HUES48 (cell line): ENCODE results near the gene SYT12.

ENCODE experiments used
- H3K27ac ChIP-seq: one replicate; pipeline ENCODE4 v1.7.0; 2013; ENCODE audit warnings: low read depth, low read length, inconsistent platforms
- H3K27me3 ChIP-seq: 2 replicates; pipeline ENCODE4 v1.6.1; 2013; ENCODE audit warnings: mild to moderate bottlenecking, low read length; ENCODE audit not compliant: control insufficient read depth, insufficient read depth
- H3K36me3 ChIP-seq: 2 replicates; pipeline ENCODE4 v1.6.1; 2013; ENCODE audit warnings: low read length; ENCODE audit not compliant: control insufficient read depth, insufficient read depth
- H3K4me1 ChIP-seq: 2 replicates; pipeline ENCODE4 v1.6.1; 2013; ENCODE audit warnings: mild to moderate bottlenecking, low read length; ENCODE audit not compliant: control insufficient read depth, insufficient read depth
- H3K4me3 ChIP-seq: 2 replicates; pipeline ENCODE4 v1.5.1; 2013; ENCODE audit warnings: mild to moderate bottlenecking, low read depth, low read length
- H3K9ac ChIP-seq: 2 replicates; pipeline ENCODE4 v1.6.1; 2013; ENCODE audit warnings: mild to moderate bottlenecking, low read depth, low read length, moderate library complexity
- H3K9me3 ChIP-seq: 2 replicates; pipeline ENCODE4 v1.6.1; 2013; ENCODE audit warnings: low read length; ENCODE audit not compliant: control insufficient read depth, insufficient read depth

SYT12 gene, protein sequence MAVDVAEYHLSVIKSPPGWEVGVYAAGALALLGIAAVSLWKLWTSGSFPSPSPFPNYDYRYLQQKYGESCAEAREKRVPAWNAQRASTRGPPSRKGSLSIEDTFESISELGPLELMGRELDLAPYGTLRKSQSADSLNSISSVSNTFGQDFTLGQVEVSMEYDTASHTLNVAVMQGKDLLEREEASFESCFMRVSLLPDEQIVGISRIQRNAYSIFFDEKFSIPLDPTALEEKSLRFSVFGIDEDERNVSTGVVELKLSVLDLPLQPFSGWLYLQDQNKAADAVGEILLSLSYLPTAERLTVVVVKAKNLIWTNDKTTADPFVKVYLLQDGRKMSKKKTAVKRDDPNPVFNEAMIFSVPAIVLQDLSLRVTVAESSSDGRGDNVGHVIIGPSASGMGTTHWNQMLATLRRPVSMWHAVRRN

DNA sequence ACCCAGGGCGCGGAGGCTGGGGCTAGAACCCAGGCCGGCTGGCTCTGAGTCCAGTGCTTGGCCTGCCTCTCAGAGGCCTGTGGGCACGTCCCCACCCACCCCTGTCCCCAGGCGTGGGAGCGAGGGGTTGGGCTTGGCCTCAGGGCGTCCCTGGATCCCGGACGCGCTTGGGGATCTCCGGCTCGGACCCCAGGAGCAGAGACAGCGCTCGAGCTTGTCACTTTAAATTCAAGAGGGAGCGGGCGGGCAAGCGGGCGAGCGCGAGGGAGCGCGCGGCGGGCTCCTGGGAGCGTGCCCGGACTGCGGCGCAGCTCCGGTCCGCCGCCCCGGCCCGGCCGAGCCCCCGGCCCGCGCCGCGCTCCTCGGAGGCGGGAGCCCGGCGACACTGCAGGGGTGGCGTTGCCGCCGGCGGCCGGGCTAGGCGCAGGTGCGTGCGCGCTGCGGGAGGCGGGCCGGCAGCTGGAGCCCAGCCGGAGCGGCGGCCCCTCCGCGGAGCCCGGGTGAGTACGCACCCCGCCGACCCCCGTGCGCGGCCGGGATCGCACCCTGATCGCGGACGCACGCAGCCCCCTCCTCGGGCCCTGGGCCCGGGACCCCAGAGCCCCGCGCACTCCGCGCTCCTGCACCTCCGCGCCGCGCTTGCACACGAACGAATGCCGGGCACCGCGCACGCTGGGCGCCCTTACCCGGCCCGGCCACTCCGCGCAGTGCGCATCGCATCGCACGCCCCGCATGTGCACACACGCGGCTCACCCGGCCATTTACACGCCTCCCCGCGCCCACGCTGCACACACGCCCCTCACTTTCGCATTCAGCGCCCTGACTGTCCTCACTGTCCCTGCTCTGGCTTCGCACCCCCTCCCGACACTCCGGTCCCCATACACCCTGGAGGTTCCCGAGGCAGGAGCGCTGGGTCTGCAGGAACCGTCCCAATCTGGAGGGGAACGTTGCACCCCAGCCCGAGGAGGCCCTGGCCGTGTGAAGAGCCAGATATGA lies at the start of gene SYT12:
TSS of gene SYT12 (plus strand) at position 174 of the 996 bp plus-strand sequence. CDS start 7,011 bp downstream, outside the sequence.
- peaks cover 39% of the 10 kb centered on the region for H3K27me3 ChIP-seq
- H3K27ac ChIP-seq, result no peak within 1 kb of the TSS
- H3K9me3 ChIP-seq, result no peaks in the 10 kb centered on the region
- H3K36me3 ChIP-seq, result no peaks in the 10 kb centered on the region
- H3K9ac ChIP-seq, result no peak within 1 kb of the TSS
- peak within 1 kb of the TSS; percentile 61 for H3K4me3 ChIP-seq
- peaks cover 5% of the 10 kb centered on the region; the same call in 1 of the 2 replicates for H3K4me1 ChIP-seq

DNA sequence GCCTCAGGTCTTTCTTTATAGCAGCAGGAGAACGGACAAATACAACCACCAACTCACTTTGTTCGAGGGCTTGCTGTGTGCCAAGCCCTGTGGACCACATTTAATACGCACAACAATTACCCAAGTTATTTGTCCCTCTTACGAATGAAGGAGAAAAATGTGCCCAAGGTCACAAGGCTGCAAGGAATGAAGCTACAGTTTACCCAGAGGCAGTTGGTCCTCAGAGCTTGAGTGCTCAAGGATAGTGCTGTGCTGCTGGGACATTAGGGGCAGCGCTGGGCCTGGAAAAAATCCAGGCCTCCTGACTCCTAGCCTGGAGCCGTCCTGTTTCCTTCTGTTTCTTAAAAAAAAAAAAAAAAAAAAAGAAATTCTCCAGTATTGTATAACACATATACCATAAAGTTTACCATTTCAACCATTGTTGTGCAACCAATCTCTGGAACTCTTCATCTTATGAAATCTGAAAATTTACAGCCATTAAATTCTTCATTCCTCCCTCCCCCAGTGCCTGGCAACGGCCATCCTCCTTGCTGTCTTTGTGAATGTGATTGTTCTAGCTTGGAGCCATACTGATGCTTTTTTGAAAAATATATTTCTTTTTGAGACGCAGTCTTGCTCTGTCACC lies 48.9 kb upstream of the SYT12 start:
- Histone ChIP-seq H3K4me1 (0 out of 2 replicates have a peak, but pooled peaks cover 5% of the 10 kb centered on the region), H3K9me3 (no peaks in the 10 kb centered on the region), H3K27ac (no peak overlapping the region)

DNA sequence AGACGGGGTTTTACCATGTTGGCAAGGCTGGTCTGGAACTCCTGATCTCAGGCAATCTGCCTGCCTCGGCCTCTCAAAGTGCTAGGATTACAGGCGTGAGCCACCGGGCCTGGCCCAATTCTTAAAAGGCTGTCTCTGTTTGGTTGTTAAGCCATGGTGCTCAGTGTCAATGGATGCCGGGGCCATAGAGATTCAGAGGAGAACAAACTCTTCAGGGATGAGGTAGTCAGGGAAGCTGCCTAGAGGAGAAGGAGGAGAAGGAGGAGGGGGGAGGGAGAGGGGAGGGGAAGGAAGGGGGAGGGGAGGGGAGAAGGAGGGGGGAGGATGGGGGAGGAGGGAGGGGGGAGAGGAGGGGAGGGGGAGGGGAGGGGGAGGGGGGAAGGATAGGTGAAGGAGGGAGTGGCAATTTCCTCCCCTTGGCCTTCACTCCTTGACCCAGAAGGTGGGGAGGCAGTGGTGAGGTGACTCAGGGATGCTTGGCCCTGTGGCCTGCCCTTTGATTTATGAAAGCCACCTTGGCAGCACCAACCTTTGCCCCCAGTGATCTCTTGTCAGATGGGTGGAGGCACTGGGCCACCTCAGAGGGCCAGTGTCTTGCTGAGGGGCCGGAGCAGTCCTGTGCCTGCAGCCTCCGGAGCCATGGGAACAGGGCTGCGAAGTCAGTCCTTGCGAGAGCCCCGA lies 48.1 kb upstream of the SYT12 start, which contains the start of gene C11orf86:
TSS of gene C11orf86 (plus strand) at position 581 of the 681 bp plus-strand sequence. CDS start at position 640, 59 bp downstream.
- Histone ChIP-seq H3K4me1 (0 out of 2 replicates have a peak, but pooled peaks cover 5% of the 10 kb centered on the region), H3K9ac (no peak within 1 kb of the TSS)

More for the DNA sequence above, 48.9 kb upstream of the SYT12 start:
- no peaks in the 10 kb centered on the region for H3K27me3 ChIP-seq
- no peak overlapping the region for H3K4me3 ChIP-seq
- H3K36me3 ChIP-seq, result no peaks in the 10 kb centered on the region
- H3K9ac ChIP-seq, result no peak overlapping the region

DNA sequence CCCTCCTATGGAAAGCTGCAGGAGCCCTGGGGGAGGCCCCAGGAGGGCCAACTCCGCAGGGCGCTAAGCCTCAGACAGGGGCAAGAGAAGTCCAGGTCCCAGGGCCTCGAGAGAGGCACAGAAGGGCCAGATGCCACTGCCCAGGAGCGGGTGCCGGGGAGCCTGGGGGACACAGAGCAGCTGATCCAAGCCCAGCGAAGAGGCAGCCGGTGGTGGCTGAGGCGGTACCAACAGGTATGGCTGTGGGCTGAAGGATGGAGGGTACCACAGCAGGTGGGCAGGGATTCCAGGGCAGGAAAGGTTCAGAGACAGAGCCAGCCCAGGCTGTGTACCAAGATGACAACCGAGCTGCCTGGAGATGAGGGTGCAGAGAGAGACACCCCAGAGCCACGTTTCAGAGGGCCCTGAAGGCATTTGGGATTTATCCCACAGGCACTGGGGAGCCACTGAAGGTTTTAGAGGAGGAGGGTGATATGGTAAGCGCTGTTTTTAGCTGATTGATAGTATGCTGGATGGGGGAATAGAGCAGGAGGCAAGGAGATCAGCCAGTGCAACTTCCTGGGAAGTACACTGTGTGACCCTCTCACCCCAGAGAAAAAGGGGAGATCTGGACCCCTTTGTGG lies 47.4 kb upstream of the SYT12 start:
- Histone ChIP-seq H3K4me3 (no peak overlapping the region), H3K27ac (no peak overlapping the region), H3K9me3 (peaks cover 2% of the 10 kb centered on the region; the same call in 1 of the 2 replicates), H3K9ac (no peak overlapping the region), H3K4me1 (0 out of 2 replicates have a peak, but pooled peaks cover 5% of the 10 kb centered on the region), H3K27me3 (no peaks in the 10 kb centered on the region), H3K36me3 (no peaks in the 10 kb centered on the region)

More for the DNA sequence above, 48.1 kb upstream of the SYT12 start, which contains the start of gene C11orf86:
- no peaks in the 10 kb centered on the region for H3K36me3 ChIP-seq
- no peak within 1 kb of the TSS for H3K27ac ChIP-seq
- H3K4me3 ChIP-seq, result no peak within 1 kb of the TSS
- peaks cover 2% of the 10 kb centered on the region; the same call in 1 of the 2 replicates for H3K9me3 ChIP-seq
- H3K27me3 ChIP-seq, result no peaks in the 10 kb centered on the region

DNA sequence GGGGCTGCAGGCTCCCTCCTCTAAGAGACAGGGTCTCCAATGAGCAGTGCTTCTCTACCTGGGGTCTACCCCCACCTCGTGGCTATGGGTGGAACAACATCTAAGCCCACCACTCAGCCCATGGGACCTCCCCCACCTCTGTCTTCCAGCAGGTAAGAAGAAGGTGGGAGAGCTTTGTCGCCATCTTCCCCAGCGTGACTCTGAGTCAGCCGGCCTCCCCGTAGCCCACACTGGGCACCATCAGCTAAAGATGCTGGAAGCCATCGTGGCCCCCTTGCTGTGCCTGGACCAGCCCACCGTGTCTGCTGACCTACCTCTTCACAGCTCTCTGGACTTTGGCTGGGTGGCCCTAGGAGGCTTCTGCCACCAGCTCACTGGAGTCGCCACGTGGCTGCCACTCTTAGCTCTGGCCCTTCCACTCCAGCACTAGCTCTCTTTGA lies 46.9 kb upstream of the SYT12 start:
- H3K36me3 ChIP-seq, result no peaks in the 10 kb centered on the region
- no peaks in the 10 kb centered on the region for H3K27me3 ChIP-seq
- no peak overlapping the region for H3K9ac ChIP-seq
- H3K9me3 ChIP-seq, result peaks cover 2% of the 10 kb centered on the region; the same call in 1 of the 2 replicates
- H3K4me1 ChIP-seq, result 0 out of 2 replicates have a peak, but pooled peaks cover 5% of the 10 kb centered on the region
- H3K4me3 ChIP-seq, result no peak overlapping the region
- H3K27ac ChIP-seq, result no peak overlapping the region

DNA sequence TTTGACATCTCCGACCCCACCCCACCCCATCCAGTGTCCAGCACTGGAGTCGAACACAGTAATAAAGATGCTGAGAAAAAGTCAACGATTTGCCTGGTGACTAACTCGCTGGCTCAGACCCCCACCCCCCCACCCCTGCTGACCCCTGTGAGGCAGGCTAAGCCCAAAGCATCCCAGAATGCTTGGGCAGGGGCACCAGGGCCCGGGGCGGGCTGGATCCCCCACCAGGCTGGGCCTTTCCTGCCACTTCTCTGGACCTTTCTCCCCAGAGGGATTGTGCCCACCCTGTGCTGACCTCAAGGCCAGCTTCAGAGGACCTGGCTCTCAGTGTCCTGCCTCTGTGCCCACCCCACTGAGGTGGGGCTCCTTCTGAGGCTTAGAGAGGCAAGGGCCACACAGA lies 46.0 kb upstream of the SYT12 start:
- Histone ChIP-seq H3K27ac (no peak overlapping the region), H3K36me3 (no peaks in the 10 kb centered on the region), H3K4me1 (0 out of 2 replicates have a peak, but pooled peaks cover 5% of the 10 kb centered on the region), H3K4me3 (no peak overlapping the region), H3K27me3 (no peaks in the 10 kb centered on the region), H3K9me3 (peaks cover 2% of the 10 kb centered on the region; the same call in 1 of the 2 replicates), H3K9ac (no peak overlapping the region)

DNA sequence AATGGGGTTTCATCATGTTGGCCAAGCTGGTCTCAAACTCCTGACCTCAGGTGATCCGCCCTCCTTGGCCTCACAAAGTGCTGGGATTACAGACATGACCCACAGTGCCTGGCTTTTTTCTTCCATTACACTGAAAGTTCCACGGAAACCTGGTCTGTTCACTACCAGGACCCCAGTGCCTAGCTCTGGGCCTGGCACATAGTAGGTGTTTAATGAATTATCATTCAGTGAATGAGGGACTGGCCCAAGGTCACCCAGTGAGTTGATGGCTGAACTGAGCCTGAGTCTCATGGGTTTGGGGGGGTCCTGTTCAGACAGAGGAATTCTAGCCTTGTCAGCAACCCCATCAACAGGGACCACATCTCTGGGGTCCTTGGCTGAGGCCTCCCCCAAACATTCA lies 44.7 kb upstream of the SYT12 start:
- H3K4me3 ChIP-seq, result no peak overlapping the region
- H3K36me3 ChIP-seq, result no peaks in the 10 kb centered on the region
- no peak overlapping the region for H3K9ac ChIP-seq
- H3K9me3 ChIP-seq, result peaks cover 2% of the 10 kb centered on the region; the same call in 1 of the 2 replicates
- no peak overlapping the region for H3K27ac ChIP-seq
- H3K27me3 ChIP-seq, result no peaks in the 10 kb centered on the region
- H3K4me1 ChIP-seq, result 0 out of 2 replicates have a peak, but pooled peaks cover 5% of the 10 kb centered on the region

DNA sequence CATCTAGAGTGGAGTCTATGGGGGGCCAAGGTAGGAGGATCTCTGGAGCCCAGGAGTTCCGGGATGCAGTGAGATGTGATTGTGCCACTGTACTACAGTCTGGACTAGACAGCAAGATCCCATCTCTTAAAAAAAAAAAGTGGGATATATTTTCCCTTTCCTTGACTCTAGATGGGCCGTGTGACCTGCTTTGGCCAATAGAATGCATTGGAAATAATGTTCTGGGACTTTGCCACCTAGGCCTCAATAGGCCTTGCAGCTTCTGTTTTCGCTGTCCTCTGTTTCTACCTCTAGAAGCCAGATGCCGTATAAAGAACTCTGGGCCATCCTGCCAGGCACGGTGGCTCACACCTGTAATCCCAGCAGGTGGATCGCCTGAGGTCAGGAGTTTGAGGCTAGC lies 44.2 kb upstream of the SYT12 start:
- Histone ChIP-seq H3K9me3 (peaks cover 2% of the 10 kb centered on the region; the same call in 1 of the 2 replicates), H3K4me3 (no peak overlapping the region), H3K9ac (no peak overlapping the region), H3K27me3 (no peaks in the 10 kb centered on the region), H3K27ac (no peak overlapping the region), H3K4me1 (0 out of 2 replicates have a peak, but pooled peaks cover 5% of the 10 kb centered on the region), H3K36me3 (no peaks in the 10 kb centered on the region)

DNA sequence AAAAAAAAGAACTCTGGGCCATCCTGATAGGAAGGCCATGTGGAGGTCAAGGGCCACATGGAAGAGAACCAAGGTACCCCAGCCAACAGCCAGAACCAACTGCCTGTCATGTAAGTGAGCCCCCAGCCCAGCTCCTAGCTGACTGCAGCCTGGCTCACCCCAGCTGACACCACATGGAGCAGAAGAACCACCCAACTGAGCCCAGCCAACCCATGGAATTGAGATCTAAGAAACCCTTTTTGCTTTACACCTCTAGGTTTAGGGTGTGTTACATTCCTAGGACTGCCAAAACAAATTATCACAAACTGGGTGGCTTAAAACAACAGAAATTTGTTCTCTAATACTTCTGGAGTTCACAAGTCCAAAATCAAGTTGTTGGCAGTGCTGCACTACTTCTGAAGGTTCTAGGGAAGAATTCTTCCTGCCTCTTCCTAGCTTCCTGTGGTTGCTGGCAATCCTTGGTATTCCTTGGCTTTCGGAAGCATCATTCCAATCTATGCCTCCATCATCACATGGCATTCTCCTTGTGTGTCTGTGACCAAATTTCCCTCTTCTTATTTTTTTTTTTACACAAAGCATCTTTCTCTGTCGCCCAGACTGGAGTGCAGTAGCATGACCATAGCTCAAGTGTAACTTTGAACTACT lies 43.5 kb upstream of the SYT12 start:
- Histone ChIP-seq H3K9me3 (peaks cover 2% of the 10 kb centered on the region; the same call in 1 of the 2 replicates), H3K9ac (no peak overlapping the region), H3K4me1 (0 out of 2 replicates have a peak, but pooled peaks cover 3% of the 10 kb centered on the region), H3K4me3 (no peak overlapping the region), H3K27ac (no peak overlapping the region), H3K27me3 (no peaks in the 10 kb centered on the region), H3K36me3 (no peaks in the 10 kb centered on the region)
